ENCODE data around the gene LGI4.

LGI4 gene

GRCh38 chr19:35134601-35135242 is at the start of gene LGI4:
Gene LGI4, minus strand, starts transcription at chr19:35135059. Its CDS starts 379 bp downstream, at chr19:35134680.
- Histone ChIP-seq H3K4me1 (ENCODE audit: control insufficient read depth, insufficient read depth, low read length) (peaks cover 19% of the 10 kb centered on the region; the same call in 1 of the 2 replicates), H3K9ac (ENCODE audit: low read length) (no peak within 1 kb of the TSS), H3K27me3 (ENCODE audit: control insufficient read depth, insufficient read depth, low read length) (no peaks in the 10 kb centered on the region), H3K9me3 (ENCODE audit: control insufficient read depth, insufficient read depth, low read depth, low read length) (no peaks in the 10 kb centered on the region), H3K27ac (ENCODE audit: low read depth, low read length) (no peak within 1 kb of the TSS), H3K36me3 (ENCODE audit: control insufficient read depth, insufficient read depth, low read length) (no peaks in the 10 kb centered on the region), H3K4me3 (ENCODE audit: low read depth, low read length) (peak within 1 kb of the TSS; percentile 27)

- H3K4me3 ChIP-seq (ENCODE audit: low read depth, low read length), result no peak overlapping the region
Measured at GRCh38 chr19:35184267-35184666, 49.4 kb upstream of the LGI4 start.

GRCh38 chr19:35181387-35181786 is 46.5 kb upstream of the LGI4 start:
- no peak overlapping the region for H3K4me3 ChIP-seq (ENCODE audit: low read depth, low read length)
- no peaks in the 10 kb centered on the region for H3K4me1 ChIP-seq (ENCODE audit: control insufficient read depth, insufficient read depth, low read length)
- no peak overlapping the region for H3K9ac ChIP-seq (ENCODE audit: low read length)
- H3K9me3 ChIP-seq (ENCODE audit: control insufficient read depth, insufficient read depth, low read depth, low read length), result peaks cover 5% of the 10 kb centered on the region; the same call in 1 of the 2 replicates
- no peaks in the 10 kb centered on the region for H3K36me3 ChIP-seq (ENCODE audit: control insufficient read depth, insufficient read depth, low read length)
- no peak overlapping the region for H3K27ac ChIP-seq (ENCODE audit: low read depth, low read length)
- H3K27me3 ChIP-seq (ENCODE audit: control insufficient read depth, insufficient read depth, low read length), result no peaks in the 10 kb centered on the region

More at GRCh38 chr19:35184267-35184666, 49.4 kb upstream of the LGI4 start:
- H3K27me3 ChIP-seq (ENCODE audit: control insufficient read depth, insufficient read depth, low read length), result no peaks in the 10 kb centered on the region
- H3K9me3 ChIP-seq (ENCODE audit: control insufficient read depth, insufficient read depth, low read depth, low read length), result no peaks in the 10 kb centered on the region
- H3K36me3 ChIP-seq (ENCODE audit: control insufficient read depth, insufficient read depth, low read length), result no peaks in the 10 kb centered on the region
- H3K27ac ChIP-seq (ENCODE audit: low read depth, low read length), result no peak overlapping the region
- H3K4me1 ChIP-seq (ENCODE audit: control insufficient read depth, insufficient read depth, low read length), result no peaks in the 10 kb centered on the region
- no peak overlapping the region for H3K9ac ChIP-seq (ENCODE audit: low read length)

GRCh38 chr19:35179830-35180229 is 45.0 kb upstream of the LGI4 start:
- H3K4me1 ChIP-seq (ENCODE audit: control insufficient read depth, insufficient read depth, low read length), result no peaks in the 10 kb centered on the region
- no peak overlapping the region for H3K4me3 ChIP-seq (ENCODE audit: low read depth, low read length)
- H3K9me3 ChIP-seq (ENCODE audit: control insufficient read depth, insufficient read depth, low read depth, low read length), result peaks cover 5% of the 10 kb centered on the region; the same call in 1 of the 2 replicates
- no peaks in the 10 kb centered on the region; the same call in 1 of the 2 replicates for H3K36me3 ChIP-seq (ENCODE audit: control insufficient read depth, insufficient read depth, low read length)
- no peak overlapping the region for H3K27ac ChIP-seq (ENCODE audit: low read depth, low read length)
- no peaks in the 10 kb centered on the region for H3K27me3 ChIP-seq (ENCODE audit: control insufficient read depth, insufficient read depth, low read length)
- no peak overlapping the region for H3K9ac ChIP-seq (ENCODE audit: low read length)

- peaks cover 5% of the 10 kb centered on the region; the same call in 1 of the 2 replicates for H3K9me3 ChIP-seq (ENCODE audit: control insufficient read depth, insufficient read depth, low read depth, low read length)
- H3K27ac ChIP-seq (ENCODE audit: low read depth, low read length), result no peak overlapping the region
- H3K36me3 ChIP-seq (ENCODE audit: control insufficient read depth, insufficient read depth, low read length), result no peaks in the 10 kb centered on the region; the same call in 1 of the 2 replicates
- H3K9ac ChIP-seq (ENCODE audit: low read length), result no peak overlapping the region
- no peaks in the 10 kb centered on the region for H3K27me3 ChIP-seq (ENCODE audit: control insufficient read depth, insufficient read depth, low read length)
- H3K4me3 ChIP-seq (ENCODE audit: low read depth, low read length), result no peak overlapping the region
- H3K4me1 ChIP-seq (ENCODE audit: control insufficient read depth, insufficient read depth, low read length), result no peaks in the 10 kb centered on the region
Measured at GRCh38 chr19:35178701-35179100, 43.8 kb upstream of the LGI4 start.

GRCh38 chr19:35177377-35178274 is 42.8 kb upstream of the LGI4 start:
- Histone ChIP-seq H3K9ac (ENCODE audit: low read length) (no peak overlapping the region), H3K4me1 (ENCODE audit: control insufficient read depth, insufficient read depth, low read length) (no peaks in the 10 kb centered on the region), H3K36me3 (ENCODE audit: control insufficient read depth, insufficient read depth, low read length) (no peaks in the 10 kb centered on the region; the same call in 1 of the 2 replicates), H3K4me3 (ENCODE audit: low read depth, low read length) (no peak overlapping the region), H3K9me3 (ENCODE audit: control insufficient read depth, insufficient read depth, low read depth, low read length) (peaks cover 5% of the 10 kb centered on the region; the same call in 1 of the 2 replicates), H3K27ac (ENCODE audit: low read depth, low read length) (no peak overlapping the region), H3K27me3 (ENCODE audit: control insufficient read depth, insufficient read depth, low read length) (no peaks in the 10 kb centered on the region)

GRCh38 chr19:35176181-35176570 is 41.3 kb upstream of the LGI4 start:
- no peaks in the 10 kb centered on the region for H3K4me1 ChIP-seq (ENCODE audit: control insufficient read depth, insufficient read depth, low read length)
- H3K9ac ChIP-seq (ENCODE audit: low read length), result no peak overlapping the region
- H3K27ac ChIP-seq (ENCODE audit: low read depth, low read length), result no peak overlapping the region
- H3K27me3 ChIP-seq (ENCODE audit: control insufficient read depth, insufficient read depth, low read length), result no peaks in the 10 kb centered on the region
- no peaks in the 10 kb centered on the region; the same call in none of the 2 replicates for H3K36me3 ChIP-seq (ENCODE audit: control insufficient read depth, insufficient read depth, low read length)
- peaks cover 5% of the 10 kb centered on the region; the same call in 1 of the 2 replicates for H3K9me3 ChIP-seq (ENCODE audit: control insufficient read depth, insufficient read depth, low read depth, low read length)
- no peak overlapping the region for H3K4me3 ChIP-seq (ENCODE audit: low read depth, low read length)

GRCh38 chr19:35174226-35174625 is 39.4 kb upstream of the LGI4 start:
- H3K27me3 ChIP-seq (ENCODE audit: control insufficient read depth, insufficient read depth, low read length), result no peaks in the 10 kb centered on the region
- no peak overlapping the region for H3K4me3 ChIP-seq (ENCODE audit: low read depth, low read length)
- H3K27ac ChIP-seq (ENCODE audit: low read depth, low read length), result no peak overlapping the region
- peaks cover 10% of the 10 kb centered on the region for H3K36me3 ChIP-seq (ENCODE audit: control insufficient read depth, insufficient read depth, low read length)
- H3K9ac ChIP-seq (ENCODE audit: low read length), result no peak overlapping the region
- no peaks in the 10 kb centered on the region for H3K4me1 ChIP-seq (ENCODE audit: control insufficient read depth, insufficient read depth, low read length)
- H3K9me3 ChIP-seq (ENCODE audit: control insufficient read depth, insufficient read depth, low read depth, low read length), result peaks cover 5% of the 10 kb centered on the region; the same call in 1 of the 2 replicates

- Histone ChIP-seq H3K27me3 (ENCODE audit: control insufficient read depth, insufficient read depth, low read length) (no peaks in the 10 kb centered on the region), H3K4me3 (ENCODE audit: low read depth, low read length) (no peak overlapping the region), H3K9ac (ENCODE audit: low read length) (no peak overlapping the region), H3K4me1 (ENCODE audit: control insufficient read depth, insufficient read depth, low read length) (no peaks in the 10 kb centered on the region), H3K9me3 (ENCODE audit: control insufficient read depth, insufficient read depth, low read depth, low read length) (no peaks in the 10 kb centered on the region), H3K36me3 (ENCODE audit: control insufficient read depth, insufficient read depth, low read length) (peaks cover 32% of the 10 kb centered on the region), H3K27ac (ENCODE audit: low read depth, low read length) (no peak overlapping the region)
Measured at GRCh38 chr19:35171730-35172129, 36.9 kb upstream of the LGI4 start.

- Histone ChIP-seq H3K4me1 (ENCODE audit: control insufficient read depth, insufficient read depth, low read length) (no peaks in the 10 kb centered on the region), H3K9ac (ENCODE audit: low read length) (no peak overlapping the region), H3K27me3 (ENCODE audit: control insufficient read depth, insufficient read depth, low read length) (no peaks in the 10 kb centered on the region), H3K4me3 (ENCODE audit: low read depth, low read length) (no peak overlapping the region), H3K9me3 (ENCODE audit: control insufficient read depth, insufficient read depth, low read depth, low read length) (peaks cover 11% of the 10 kb centered on the region), H3K36me3 (ENCODE audit: control insufficient read depth, insufficient read depth, low read length) (peaks cover 44% of the 10 kb centered on the region), H3K27ac (ENCODE audit: low read depth, low read length) (no peak overlapping the region)
Measured at GRCh38 chr19:35170359-35171061, 35.7 kb upstream of the LGI4 start.

Data from HUES6 (cell line).